HCT116 (cell line): Measurements from ENCODE around the gene ABL2. TPM values are rescaled to one million over a fixed set of nuclear protein-coding genes. Genes with fewer than 3 reads are reported as not detected.

Source experiments
- ATAC-seq: fragments of 200-7000 bp; cut with Tn5 transposase; 2 replicates; pipeline ENCODE4 v1.9.1; 2020; ENCODE audit warnings: mild to moderate bottlenecking, moderate library complexity
- BruUV-seq: library from RNA; stranded (reverse); fragments of 400-500 nt; replicated peaks from 2 replicates; lab custom pipeline; 2021; lab: Mats Ljungman, UMichigan
- CTCF ChIA-PET: fragments of 300-600 bp; sonication (Branson Sonifier 250); formaldehyde crosslinking; loops from one replicate; lab custom pipeline; 2021; ENCODE audit warnings: antibody characterized with exemption; lab: Charles Lee
- POLR2A ChIA-PET: fragments of 300-600, 350-600 bp; sonication (Branson Sonifier 250); formaldehyde crosslinking; loops from one replicate; lab custom pipeline; 2021; ENCODE audit warnings: antibody characterized with exemption; lab: Charles Lee
- RAD21 ChIA-PET, 2 experiments: fragments of 300-600 bp; sonication (Branson Sonifier 250); formaldehyde crosslinking; loops; one replicate each; lab custom pipeline; 2023; ENCODE audit warnings: low total read pairs in 2 of 2; ENCODE audit not compliant: uncharacterized antibody in 2 of 2, unreplicated experiment in 2 of 2, low non-redundant PET in 1 of 2; lab: Charles Lee
- DNase-seq: peaks from one replicate; pipeline ENCODE4 v3.0.0-alpha.2; 2010; ENCODE audit warnings: low read depth, low spot score
- H2AFZ ChIP-seq: fragments of 200-600 bp; shearing (Covaris generic), sonication (generic); 2 replicates; pipeline ENCODE4 v1.6.1; 2017; ENCODE audit warnings: low read depth, mixed run types, mixed read lengths, antibody characterized with exemption, low read length; ENCODE audit not compliant: poor library complexity, severe bottlenecking
- H3K27ac ChIP-seq: 2 replicates; pipeline ENCODE4 v1.5.1; 2012; ENCODE audit warnings: low read depth, low read length
- H3K27me3 ChIP-seq: fragments of 200-600 bp; sonication (generic); 2 replicates; pipeline ENCODE4 v1.6.1; 2016; ENCODE audit warnings: mixed run types, low read length, mixed read lengths; ENCODE audit not compliant: insufficient read depth
- H3K36me3 ChIP-seq, 2 experiments: fragments of 200-500 bp in 1 of 2; fragments of 200-600 bp in 1 of 2; sonication (Bioruptor generic) in 1 of 2; sonication (generic) in 1 of 2; 2 replicates each; pipeline versions ENCODE4 v1.5.1 to v1.6.1; 2014 to 2016; ENCODE audit warnings: low read length in 2 of 2, inconsistent platforms in 1 of 2, mixed read lengths in 1 of 2, mixed run types in 1 of 2; ENCODE audit not compliant: insufficient read depth in 2 of 2, control insufficient read depth in 1 of 2
- H3K4me1 ChIP-seq, 2 experiments: fragments of 200-600 bp in 1 of 2; sonication (generic) in 1 of 2; 2 replicates each; pipeline versions ENCODE4 v1.5.1 to v1.6.1; 2012 to 2017; ENCODE audit warnings: low read length in 2 of 2, inconsistent platforms in 1 of 2, mild to moderate bottlenecking in 1 of 2, mixed read lengths in 1 of 2, mixed run types in 1 of 2, moderate library complexity in 1 of 2; ENCODE audit not compliant: insufficient read depth in 2 of 2, control insufficient read depth in 1 of 2
- H3K4me2 ChIP-seq: fragments of 200-600 bp; sonication (generic); 2 replicates; pipeline ENCODE4 v1.6.1; 2017; ENCODE audit warnings: mixed run types, low read length, mixed read lengths
- H3K4me3 ChIP-seq, 2 experiments: fragments of 200-600 bp in 1 of 2; sonication (generic) in 1 of 2; replicated peaks in 1 of 2; 2 replicates each; pipeline ENCODE4 v1.5.1; 2011 to 2016; ENCODE audit warnings: low read length in 2 of 2, control low read depth in 1 of 2, low read depth in 1 of 2, mild to moderate bottlenecking in 1 of 2, mixed read lengths in 1 of 2, mixed run types in 1 of 2
- H3K79me2 ChIP-seq: fragments of 200-600 bp; sonication (generic); 2 replicates; pipeline ENCODE4 v1.6.1; 2017; ENCODE audit warnings: mild to moderate bottlenecking, mixed run types, low read length, moderate library complexity, mixed read lengths; ENCODE audit not compliant: insufficient read depth
- H3K9ac ChIP-seq: fragments of 200-600 bp; sonication (generic); 2 replicates; pipeline ENCODE4 v1.6.1; 2016; ENCODE audit warnings: low read length, mixed read lengths
- H3K9me2 ChIP-seq: fragments of 200-600 bp; sonication (generic), shearing (Covaris generic); 2 replicates; pipeline ENCODE4 v1.6.1; 2017; ENCODE audit warnings: mixed run types, mild to moderate bottlenecking, moderate library complexity; ENCODE audit not compliant: insufficient read depth
- H3K9me3 ChIP-seq, 2 experiments: fragments of 200-500 bp in 1 of 2; fragments of 200-600 bp in 1 of 2; sonication (Bioruptor generic) in 1 of 2; sonication (generic) in 1 of 2; 2 replicates each; pipeline ENCODE4 v1.6.1; 2014 to 2017; ENCODE audit warnings: low read length in 2 of 2, mixed read lengths in 2 of 2, inconsistent platforms in 1 of 2, low read depth in 1 of 2, mild to moderate bottlenecking in 1 of 2, mixed run types in 1 of 2, moderate library complexity in 1 of 2; ENCODE audit not compliant: control insufficient read depth in 1 of 2, insufficient read depth in 1 of 2
- H4K20me1 ChIP-seq: fragments of 200-600 bp; sonication (generic), shearing (Covaris generic); 2 replicates; pipeline ENCODE4 v1.6.1; 2017; ENCODE audit warnings: mixed run types, mild to moderate bottlenecking, moderate library complexity; ENCODE audit not compliant: insufficient read depth
- CEBPB ChIP-seq: IDR thresholded peaks from 2 replicates; pipeline ENCODE4 v1.6.1; 2012; ENCODE audit warnings: low read depth
- ELF1 ChIP-seq: IDR thresholded peaks from 2 replicates; pipeline ENCODE4 v1.6.1; 2012; ENCODE audit warnings: low read depth, borderline replicate concordance
- EZH2 ChIP-seq: fragments of 200-600 bp; sonication (generic); IDR thresholded peaks from 2 replicates; pipeline ENCODE4 v1.6.1; 2017; ENCODE audit warnings: antibody characterized with exemption, mixed run types
- FOSL1 ChIP-seq: IDR thresholded peaks from 2 replicates; pipeline ENCODE4 v1.6.1; 2012; ENCODE audit warnings: low read depth
- POLR2A ChIP-seq: IDR thresholded peaks from 2 replicates; pipeline ENCODE4 v1.7.0; 2011; ENCODE audit warnings: borderline replicate concordance; ENCODE audit not compliant: insufficient read depth, insufficient read length; ENCODE audit errors: extremely low read depth
- POLR2AphosphoS5 ChIP-seq: IDR thresholded peaks from 2 replicates; pipeline ENCODE4 v1.6.1; 2011; ENCODE audit warnings: mild to moderate bottlenecking, low read depth, low read length, moderate library complexity
- SP1 ChIP-seq: IDR thresholded peaks from 2 replicates; pipeline ENCODE4 v1.6.1; 2012; ENCODE audit warnings: low read depth
- TCF7L2 ChIP-seq: IDR thresholded peaks from 2 replicates; pipeline ENCODE4 v1.7.0; 2011; ENCODE audit warnings: borderline replicate concordance, inconsistent platforms; ENCODE audit not compliant: insufficient read depth, insufficient read length; ENCODE audit errors: extremely low read depth
- YY1 ChIP-seq: IDR thresholded peaks from 2 replicates; pipeline ENCODE4 v1.6.1; 2011; ENCODE audit warnings: low read length, low read depth, moderate library complexity, mild to moderate bottlenecking; ENCODE audit not compliant: insufficient replicate concordance; ENCODE audit errors: extremely low read depth
- ZFX ChIP-seq: fragments of 450-650 bp; IDR thresholded peaks from 2 replicates; pipeline ENCODE4 v1.6.1; 2017
- ZNF274 ChIP-seq: fragments of 200-500 bp; sonication (Bioruptor generic); IDR thresholded peaks from 2 replicates; pipeline ENCODE4 v1.6.1; 2014; ENCODE audit warnings: mild to moderate bottlenecking, low read depth, low read length, inconsistent platforms
- intact Hi-C: fragments of 100-400 bp; cut with micrococcal nuclease; formaldehyde crosslinking; loops from 2 replicates; pipeline ENCODE4 v1.10.0; 2022
- total RNA-seq: library from RNA; stranded (reverse); gene quantifications from one replicate; pipeline ENCODE4 v1.2.1, GENCODE V29; 2021; ENCODE audit not compliant: unreplicated experiment
- TF ChIP-seq, protein P1 (sequence below): IDR thresholded peaks from 2 replicates; pipeline ENCODE4 v1.6.1; 2012
- TF ChIP-seq, protein P2 (sequence below): IDR thresholded peaks from 2 replicates; pipeline ENCODE4 v1.6.1; 2012
- TF ChIP-seq, protein P3 (sequence below): IDR thresholded peaks from 2 replicates; pipeline ENCODE4 v1.6.1; 2012; ENCODE audit warnings: low read depth
- TF ChIP-seq, protein P4 (sequence below): IDR thresholded peaks from 2 replicates; pipeline ENCODE4 v1.6.1; 2011; ENCODE audit warnings: mild to moderate bottlenecking, low read length, moderate library complexity; ENCODE audit not compliant: insufficient replicate concordance; ENCODE audit errors: extremely low read depth

Gene ABL2
- total RNA-seq, 1 experiment from 2014 or later = 22.9 TPM

DNA sequence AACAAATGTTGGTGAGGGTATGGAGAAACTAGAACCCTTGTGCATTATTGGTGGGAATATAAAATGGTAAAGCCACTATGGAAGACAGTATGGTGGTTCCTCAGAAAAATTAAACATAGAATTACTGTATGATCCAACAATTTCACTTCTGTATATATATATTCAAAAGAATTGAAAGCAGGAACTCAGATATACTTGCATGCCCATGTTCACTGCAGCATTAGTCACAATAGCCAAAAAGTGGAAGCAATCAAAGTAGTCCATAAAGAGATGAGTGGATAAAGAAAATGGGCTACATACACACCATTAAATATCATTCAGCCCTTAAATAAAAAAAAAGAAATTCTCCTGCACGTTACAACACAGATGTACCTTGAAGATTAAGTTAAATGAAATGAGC is 34.1 kb downstream of the ABL2 start:
- Histone ChIP-seq H3K79me2 (peaks cover 63% of the 10 kb centered on the region), H3K27me3 (no peaks in the 10 kb centered on the region), H3K4me2 (no peak overlapping the region), H2AFZ (no peak overlapping the region), H3K9ac (no peak overlapping the region), H4K20me1 (0 out of 2 replicates have a peak, but pooled peaks cover 6% of the 10 kb centered on the region), H3K36me3 (no peaks in the 10 kb centered on the region), H3K4me3 (no peak overlapping the region), H3K9me2 (no peaks in the 10 kb centered on the region), H3K27ac (no peak overlapping the region)
- POLR2A ChIA-PET = no interaction called here
- intact Hi-C loops = loop anchor here (2.0 kb wide), 1 partner anchor 75 kb away; no protein-coding TSS in a partner anchor
- no TSS peak for BruUV-seq
- RAD21 ChIA-PET = no interaction called here
- DNase-seq = no peak
- CTCF ChIA-PET = no interaction called here
- no peak for TF ChIP-seq TCF7L2
- no peak for TF ChIP-seq ZNF274
- TF ChIP-seq POLR2A = no peak
- no peak for TF ChIP-seq YY1
- TF ChIP-seq FOSL1 = no peak
- TF ChIP-seq ELF1 = no peak
- TF ChIP-seq POLR2AphosphoS5 = no peak
- TF ChIP-seq, all 23 proteins: peak for 0
- no peak for ATAC-seq
- H3K9me3 ChIP-seq = no peaks in the 10 kb centered on the region
- H3K4me1 ChIP-seq = no peaks in the 10 kb centered on the region

DNA sequence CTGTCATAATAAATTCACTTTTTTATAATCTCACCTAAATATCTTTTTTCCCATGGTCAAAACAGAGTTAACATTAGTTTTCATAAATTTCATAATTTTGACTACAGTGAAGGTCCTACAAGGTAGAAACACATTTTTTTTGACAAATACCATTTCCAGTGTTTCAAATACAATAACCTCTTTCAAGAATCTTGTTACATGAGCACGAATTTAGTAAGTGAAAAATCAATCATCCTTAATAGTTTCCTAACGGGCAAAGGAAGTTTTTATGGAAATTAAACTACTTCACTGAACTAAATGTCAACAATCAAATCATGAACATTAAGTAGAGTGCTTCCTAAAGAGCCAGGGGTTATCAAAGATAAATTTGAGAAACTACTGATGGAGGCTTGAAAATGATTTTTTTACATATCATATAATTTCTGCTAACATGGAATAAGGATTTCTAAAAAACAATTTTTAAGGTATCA is 35.4 kb downstream of the ABL2 start:
- POLR2A ChIA-PET = no interaction called here
- H3K27ac ChIP-seq = no peak overlapping the region
- no peaks in the 10 kb centered on the region for H3K9me3 ChIP-seq
- intact Hi-C loops = loop anchor here (2.0 to 5.0 kb wide), 2 partner anchors 73 to 87 kb away; no protein-coding TSS in a partner anchor
- no peak overlapping the region for H3K4me2 ChIP-seq
- H3K9me2 ChIP-seq = no peaks in the 10 kb centered on the region
- H3K79me2 ChIP-seq = peaks cover 58% of the 10 kb centered on the region
- DNase-seq (no peak), ATAC-seq (no peak)
- RAD21 ChIA-PET = no interaction called here
- CTCF ChIA-PET = interaction anchor here (1.1 to 1.2 kb wide), 2 partner anchors 13 to 73 kb away, joined by 3 to 15 read pairs; no protein-coding TSS in a partner anchor
- no peak overlapping the region for H3K4me3 ChIP-seq
- no peaks in the 10 kb centered on the region for H3K4me1 ChIP-seq
- no peaks in the 10 kb centered on the region for H3K36me3 ChIP-seq
- no peak overlapping the region for H3K9ac ChIP-seq
- BruUV-seq = no TSS peak
- no peaks in the 10 kb centered on the region for H3K27me3 ChIP-seq
- H4K20me1 ChIP-seq = 0 out of 2 replicates have a peak, but pooled peaks cover 1% of the 10 kb centered on the region
- H2AFZ ChIP-seq = no peak overlapping the region
- TF ChIP-seq, protein P1, sequence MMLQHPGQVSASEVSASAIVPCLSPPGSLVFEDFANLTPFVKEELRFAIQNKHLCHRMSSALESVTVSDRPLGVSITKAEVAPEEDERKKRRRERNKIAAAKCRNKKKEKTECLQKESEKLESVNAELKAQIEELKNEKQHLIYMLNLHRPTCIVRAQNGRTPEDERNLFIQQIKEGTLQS = no peak
- TF ChIP-seq EZH2 (no peak), SP1 (no peak), ELF1 (no peak), FOSL1 (no peak), POLR2AphosphoS5 (no peak), YY1 (no peak), POLR2A (no peak), CEBPB (no peak), ZFX (no peak)
- TF ChIP-seq, protein P2, sequence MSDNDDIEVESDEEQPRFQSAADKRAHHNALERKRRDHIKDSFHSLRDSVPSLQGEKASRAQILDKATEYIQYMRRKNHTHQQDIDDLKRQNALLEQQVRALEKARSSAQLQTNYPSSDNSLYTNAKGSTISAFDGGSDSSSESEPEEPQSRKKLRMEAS = no peak
- TF ChIP-seq, protein P3, sequence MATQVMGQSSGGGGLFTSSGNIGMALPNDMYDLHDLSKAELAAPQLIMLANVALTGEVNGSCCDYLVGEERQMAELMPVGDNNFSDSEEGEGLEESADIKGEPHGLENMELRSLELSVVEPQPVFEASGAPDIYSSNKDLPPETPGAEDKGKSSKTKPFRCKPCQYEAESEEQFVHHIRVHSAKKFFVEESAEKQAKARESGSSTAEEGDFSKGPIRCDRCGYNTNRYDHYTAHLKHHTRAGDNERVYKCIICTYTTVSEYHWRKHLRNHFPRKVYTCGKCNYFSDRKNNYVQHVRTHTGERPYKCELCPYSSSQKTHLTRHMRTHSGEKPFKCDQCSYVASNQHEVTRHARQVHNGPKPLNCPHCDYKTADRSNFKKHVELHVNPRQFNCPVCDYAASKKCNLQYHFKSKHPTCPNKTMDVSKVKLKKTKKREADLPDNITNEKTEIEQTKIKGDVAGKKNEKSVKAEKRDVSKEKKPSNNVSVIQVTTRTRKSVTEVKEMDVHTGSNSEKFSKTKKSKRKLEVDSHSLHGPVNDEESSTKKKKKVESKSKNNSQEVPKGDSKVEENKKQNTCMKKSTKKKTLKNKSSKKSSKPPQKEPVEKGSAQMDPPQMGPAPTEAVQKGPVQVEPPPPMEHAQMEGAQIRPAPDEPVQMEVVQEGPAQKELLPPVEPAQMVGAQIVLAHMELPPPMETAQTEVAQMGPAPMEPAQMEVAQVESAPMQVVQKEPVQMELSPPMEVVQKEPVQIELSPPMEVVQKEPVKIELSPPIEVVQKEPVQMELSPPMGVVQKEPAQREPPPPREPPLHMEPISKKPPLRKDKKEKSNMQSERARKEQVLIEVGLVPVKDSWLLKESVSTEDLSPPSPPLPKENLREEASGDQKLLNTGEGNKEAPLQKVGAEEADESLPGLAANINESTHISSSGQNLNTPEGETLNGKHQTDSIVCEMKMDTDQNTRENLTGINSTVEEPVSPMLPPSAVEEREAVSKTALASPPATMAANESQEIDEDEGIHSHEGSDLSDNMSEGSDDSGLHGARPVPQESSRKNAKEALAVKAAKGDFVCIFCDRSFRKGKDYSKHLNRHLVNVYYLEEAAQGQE = no peak
- TF ChIP-seq, protein P4, sequence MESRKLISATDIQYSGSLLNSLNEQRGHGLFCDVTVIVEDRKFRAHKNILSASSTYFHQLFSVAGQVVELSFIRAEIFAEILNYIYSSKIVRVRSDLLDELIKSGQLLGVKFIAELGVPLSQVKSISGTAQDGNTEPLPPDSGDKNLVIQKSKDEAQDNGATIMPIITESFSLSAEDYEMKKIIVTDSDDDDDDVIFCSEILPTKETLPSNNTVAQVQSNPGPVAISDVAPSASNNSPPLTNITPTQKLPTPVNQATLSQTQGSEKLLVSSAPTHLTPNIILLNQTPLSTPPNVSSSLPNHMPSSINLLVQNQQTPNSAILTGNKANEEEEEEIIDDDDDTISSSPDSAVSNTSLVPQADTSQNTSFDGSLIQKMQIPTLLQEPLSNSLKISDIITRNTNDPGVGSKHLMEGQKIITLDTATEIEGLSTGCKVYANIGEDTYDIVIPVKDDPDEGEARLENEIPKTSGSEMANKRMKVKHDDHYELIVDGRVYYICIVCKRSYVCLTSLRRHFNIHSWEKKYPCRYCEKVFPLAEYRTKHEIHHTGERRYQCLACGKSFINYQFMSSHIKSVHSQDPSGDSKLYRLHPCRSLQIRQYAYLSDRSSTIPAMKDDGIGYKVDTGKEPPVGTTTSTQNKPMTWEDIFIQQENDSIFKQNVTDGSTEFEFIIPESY = no peak
